OCI-LY7 (cell line): ENCODE data around the gene RSPH4A. TPM values are rescaled to one million over a fixed set of nuclear protein-coding genes. Genes with fewer than 3 reads are reported as not detected.

ENCODE experiments used
- BruUV-seq: library from RNA; stranded (reverse); fragments of 400-500 nt; replicated peaks from 2 replicates; lab custom pipeline; 2021; lab: Mats Ljungman, UMichigan
- CTCF ChIA-PET: fragments of 300-600 bp; sonication (Branson Sonifier 250); formaldehyde crosslinking; loops from one replicate; lab custom pipeline; 2022; ENCODE audit warnings: antibody characterized with exemption; ENCODE audit not compliant: unreplicated experiment; lab: Charles Lee
- POLR2A ChIA-PET: fragments of 300-600 bp; sonication (Branson Sonifier 250); formaldehyde crosslinking; loops from one replicate; lab custom pipeline; 2022; ENCODE audit warnings: antibody characterized with exemption; lab: Charles Lee
- DNase-seq: peaks from one replicate; pipeline ENCODE4 v3.0.0-alpha.2; 2015; ENCODE audit warnings: low spot score
- H2AFZ ChIP-seq: fragments of 200-600 bp; sonication (generic), shearing (Covaris generic); 2 replicates; pipeline ENCODE4 v1.6.1; 2014; ENCODE audit warnings: mild to moderate bottlenecking, antibody characterized with exemption, low read length, moderate library complexity
- H3K27ac ChIP-seq: fragments of 200-600 bp; sonication (generic); 2 replicates; pipeline ENCODE4 v1.5.1; 2014; ENCODE audit warnings: mixed run types, low read depth, mild to moderate bottlenecking, moderate library complexity, low read length, inconsistent platforms; ENCODE audit not compliant: poor library complexity, severe bottlenecking
- H3K36me3 ChIP-seq: fragments of 200-600 bp; sonication (generic); 2 replicates; pipeline ENCODE4 v1.6.1; 2014; ENCODE audit warnings: mild to moderate bottlenecking, antibody characterized with exemption, low read length, moderate library complexity, mixed read lengths; ENCODE audit not compliant: insufficient read depth
- H3K4me1 ChIP-seq: fragments of 200-600 bp; sonication (generic); 2 replicates; pipeline ENCODE4 v1.5.1; 2014; ENCODE audit warnings: mild to moderate bottlenecking, low read length; ENCODE audit not compliant: insufficient read depth, poor library complexity, severe bottlenecking
- H3K4me2 ChIP-seq: fragments of 200-600 bp; sonication (generic); 2 replicates; pipeline ENCODE4 v1.6.1; 2014; ENCODE audit warnings: mild to moderate bottlenecking, low read length
- H3K4me3 ChIP-seq: fragments of 200-600 bp; sonication (generic); 2 replicates; pipeline ENCODE4 v1.5.1; 2014; ENCODE audit warnings: mild to moderate bottlenecking, low read depth, low read length; ENCODE audit not compliant: poor library complexity, severe bottlenecking
- H3K79me2 ChIP-seq: fragments of 200-600 bp; sonication (generic); 2 replicates; pipeline ENCODE4 v1.6.1; 2016; ENCODE audit warnings: low read depth, mild to moderate bottlenecking, low read length, moderate library complexity, mixed read lengths; ENCODE audit not compliant: insufficient read depth
- H3K9me2 ChIP-seq: fragments of 200-600 bp; sonication (generic); 2 replicates; pipeline ENCODE4 v1.6.1; 2016; ENCODE audit warnings: mild to moderate bottlenecking, low read length, mixed read lengths; ENCODE audit not compliant: insufficient read depth
- H3K9me3 ChIP-seq: fragments of 200-600 bp; sonication (generic); 2 replicates; pipeline ENCODE4 v1.6.1; 2014; ENCODE audit warnings: mild to moderate bottlenecking, mixed run types, low read length, mixed read lengths
- H4K20me1 ChIP-seq: fragments of 200-600 bp; sonication (generic); 2 replicates; pipeline ENCODE4 v1.6.1; 2014; ENCODE audit warnings: mild to moderate bottlenecking, antibody characterized with exemption, low read length, moderate library complexity, mixed read lengths; ENCODE audit not compliant: insufficient read depth
- EZH2phosphoT487 ChIP-seq: fragments of 200-600 bp; sonication (generic); IDR thresholded peaks from 2 replicates; pipeline ENCODE4 v1.6.1; 2018; ENCODE audit warnings: low read depth, borderline replicate concordance, mild to moderate bottlenecking, mixed run types, antibody characterized with exemption, low read length, moderate library complexity, mixed read lengths
- intact Hi-C: fragments of 100-400 bp; cut with micrococcal nuclease; formaldehyde crosslinking; loops from one replicate; pipeline ENCODE4 v1.10.0; 2022; ENCODE audit not compliant: unreplicated experiment
- total RNA-seq, 2 experiments: library from RNA; depleted of rRNA in 1 of 2; stranded (reverse); fragments of >200 nt in 1 of 2; shearing (Covaris generic) in 1 of 2; gene quantifications; 2 replicates each; pipeline ENCODE4 v1.2.3, GENCODE V29; 2014 to 2022
- TF ChIP-seq, protein P1 (sequence below): fragments of 200-600 bp; sonication (generic); conservative IDR thresholded peaks from 2 replicates; pipeline ENCODE4 v1.5.1; 2014; ENCODE audit warnings: mild to moderate bottlenecking, antibody characterized with exemption, low read length, moderate library complexity, mixed read lengths

The RSPH4A gene
- total RNA-seq, 2 experiments from 2014 or later, result 0.16 TPM; not detected in 1

DNA sequence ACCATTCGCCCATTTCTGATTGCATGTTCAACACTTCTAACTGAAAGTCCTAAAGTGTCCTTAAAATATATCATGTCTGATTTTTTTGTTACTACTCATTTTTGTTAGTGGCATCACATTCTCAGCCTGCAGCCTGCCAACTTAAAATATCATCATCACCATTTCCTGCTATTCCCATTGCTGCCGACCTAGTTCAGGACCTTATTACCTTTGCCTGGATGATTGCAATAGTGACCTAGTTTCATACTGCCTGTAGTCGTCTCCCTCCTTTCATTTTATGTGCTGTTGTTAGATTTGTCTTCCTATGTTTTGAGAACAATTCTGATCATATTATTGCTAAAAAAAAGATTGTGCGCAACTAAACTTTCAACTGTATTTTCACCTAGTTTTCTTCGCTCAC is 38.8 kb upstream of the RSPH4A start:
- peaks cover 81% of the 10 kb centered on the region for H3K36me3 ChIP-seq
- peaks cover 18% of the 10 kb centered on the region for H3K4me1 ChIP-seq
- ChIA-PET CTCF (interaction anchor here (1.1 kb wide), 1 partner anchor 44 kb away, joined by 3 read pairs; no protein-coding TSS in a partner anchor), POLR2A (interaction anchor here (1.7 kb wide), 1 partner anchor 10 kb away, joined by 8 read pairs; no protein-coding TSS in a partner anchor)
- TF ChIP-seq, protein P1, sequence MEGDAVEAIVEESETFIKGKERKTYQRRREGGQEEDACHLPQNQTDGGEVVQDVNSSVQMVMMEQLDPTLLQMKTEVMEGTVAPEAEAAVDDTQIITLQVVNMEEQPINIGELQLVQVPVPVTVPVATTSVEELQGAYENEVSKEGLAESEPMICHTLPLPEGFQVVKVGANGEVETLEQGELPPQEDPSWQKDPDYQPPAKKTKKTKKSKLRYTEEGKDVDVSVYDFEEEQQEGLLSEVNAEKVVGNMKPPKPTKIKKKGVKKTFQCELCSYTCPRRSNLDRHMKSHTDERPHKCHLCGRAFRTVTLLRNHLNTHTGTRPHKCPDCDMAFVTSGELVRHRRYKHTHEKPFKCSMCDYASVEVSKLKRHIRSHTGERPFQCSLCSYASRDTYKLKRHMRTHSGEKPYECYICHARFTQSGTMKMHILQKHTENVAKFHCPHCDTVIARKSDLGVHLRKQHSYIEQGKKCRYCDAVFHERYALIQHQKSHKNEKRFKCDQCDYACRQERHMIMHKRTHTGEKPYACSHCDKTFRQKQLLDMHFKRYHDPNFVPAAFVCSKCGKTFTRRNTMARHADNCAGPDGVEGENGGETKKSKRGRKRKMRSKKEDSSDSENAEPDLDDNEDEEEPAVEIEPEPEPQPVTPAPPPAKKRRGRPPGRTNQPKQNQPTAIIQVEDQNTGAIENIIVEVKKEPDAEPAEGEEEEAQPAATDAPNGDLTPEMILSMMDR, result no peak
- no peak for TF ChIP-seq EZH2phosphoT487
- no peaks in the 10 kb centered on the region for H3K9me2 ChIP-seq
- no peak overlapping the region for H3K4me2 ChIP-seq
- H3K9me3 ChIP-seq, result no peaks in the 10 kb centered on the region
- H3K4me3 ChIP-seq, result no peak overlapping the region
- H2AFZ ChIP-seq, result no peak overlapping the region
- H3K79me2 ChIP-seq, result peaks cover 72% of the 10 kb centered on the region
- DNase-seq, result no peak
- no peak overlapping the region for H3K27ac ChIP-seq
- intact Hi-C loops, result loop anchor here (10.0 kb wide), 1 partner anchor 563 kb away; no protein-coding TSS in a partner anchor
- H4K20me1 ChIP-seq, result peaks cover 11% of the 10 kb centered on the region; the same call in 1 of the 2 replicates
- BruUV-seq, result no TSS peak

DNA sequence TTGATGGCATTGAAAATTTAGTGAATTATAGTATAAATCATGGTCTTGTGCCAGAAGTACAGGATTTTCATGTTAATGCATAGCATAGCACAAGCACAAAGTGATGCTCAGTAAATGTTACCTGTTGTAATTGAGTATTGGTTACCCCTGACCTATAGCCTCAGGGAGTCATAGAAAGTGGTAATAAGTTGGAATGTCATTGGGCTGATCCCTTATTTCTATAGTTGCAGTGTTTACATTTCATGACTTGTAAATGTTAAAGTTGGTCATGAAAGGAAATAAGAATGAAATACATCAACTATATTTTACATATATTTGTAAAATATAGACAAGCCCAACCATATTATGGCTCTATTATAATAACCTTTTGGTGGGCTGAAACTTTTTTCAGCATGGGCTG is 37.9 kb upstream of the RSPH4A start:
- POLR2A ChIA-PET, result interaction anchor here (1.7 kb wide), 1 partner anchor 9 kb away, joined by 8 read pairs; no protein-coding TSS in a partner anchor
- Histone ChIP-seq H3K4me1 (peaks cover 9% of the 10 kb centered on the region), H2AFZ (no peak overlapping the region), H3K79me2 (peaks cover 64% of the 10 kb centered on the region), H3K9me3 (no peaks in the 10 kb centered on the region), H3K36me3 (peaks cover 84% of the 10 kb centered on the region), H3K9me2 (no peaks in the 10 kb centered on the region), H3K27ac (no peak overlapping the region), H3K4me3 (no peak overlapping the region), H3K4me2 (no peak overlapping the region), H4K20me1 (peaks cover 2% of the 10 kb centered on the region; the same call in 1 of the 2 replicates)
- no TSS peak for BruUV-seq
- intact Hi-C loops, result loop anchor here (10.0 kb wide), 1 partner anchor 564 kb away; no protein-coding TSS in a partner anchor
- CTCF ChIA-PET, result no interaction called here
- no peak for TF ChIP-seq EZH2phosphoT487
- TF ChIP-seq, protein P1, result no peak
- DNase-seq, result no peak

GRCh38 chr6:116579143-116579542 is 37.1 kb upstream of the RSPH4A start:
- H3K36me3 ChIP-seq, result peaks cover 85% of the 10 kb centered on the region
- TF ChIP-seq EZH2phosphoT487, result no peak
- H3K4me1 ChIP-seq, result peaks cover 1% of the 10 kb centered on the region
- POLR2A ChIA-PET, result interaction anchor here (1.2 kb wide), 1 partner anchor 9 kb away, joined by 5 read pairs; no protein-coding TSS in a partner anchor
- H3K4me2 ChIP-seq, result no peak overlapping the region
- no TSS peak for BruUV-seq
- peaks cover 56% of the 10 kb centered on the region for H3K79me2 ChIP-seq
- no peaks in the 10 kb centered on the region for H3K9me2 ChIP-seq
- intact Hi-C loops, result loop anchor here (10.0 kb wide), 1 partner anchor 564 kb away; no protein-coding TSS in a partner anchor
- no peak overlapping the region for H3K4me3 ChIP-seq
- no peak for DNase-seq
- H3K9me3 ChIP-seq, result no peaks in the 10 kb centered on the region
- no peak overlapping the region for H2AFZ ChIP-seq
- no peak overlapping the region for H3K27ac ChIP-seq
- H4K20me1 ChIP-seq, result no peaks in the 10 kb centered on the region
- CTCF ChIA-PET, result no interaction called here
